HG03432 (cell line): Measurements from ENCODE around the gene ATP8A2.
"Not testable (repeated sequence)": the region's sequence is repeated elsewhere in the genome, so short reads cannot be mapped to it uniquely, and the experiment has no call there.

Experiments
- ATAC-seq: cut with Tn5 transposase; IDR thresholded peaks from one replicate; pipeline ENCODE4 v1.9.1; 2021; ENCODE audit warnings: mild to moderate bottlenecking, moderate library complexity; ENCODE audit not compliant: unreplicated experiment

The ATP8A2 gene

DNA sequence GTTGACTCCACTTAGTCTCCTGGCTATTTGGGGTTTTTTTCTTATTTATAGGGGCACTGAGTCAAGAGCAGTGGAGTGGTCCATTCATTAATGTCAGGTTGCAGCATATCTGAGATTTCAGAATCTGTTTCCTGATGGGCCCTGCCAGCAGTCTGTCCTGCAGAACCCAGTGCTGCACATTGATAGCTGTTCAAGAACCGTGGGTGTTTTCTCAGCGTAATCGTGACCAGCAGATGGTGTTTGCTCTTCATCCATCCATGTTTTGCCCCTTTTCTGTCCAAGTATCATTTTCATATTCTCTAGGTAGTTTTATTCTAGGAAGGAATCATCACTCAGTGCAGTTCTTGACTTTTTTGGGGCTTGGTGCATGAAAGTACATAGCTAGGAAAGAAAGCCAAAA, 166.5 kb downstream of the ATP8A2 start:
- ATAC-seq: no peak

DNA sequence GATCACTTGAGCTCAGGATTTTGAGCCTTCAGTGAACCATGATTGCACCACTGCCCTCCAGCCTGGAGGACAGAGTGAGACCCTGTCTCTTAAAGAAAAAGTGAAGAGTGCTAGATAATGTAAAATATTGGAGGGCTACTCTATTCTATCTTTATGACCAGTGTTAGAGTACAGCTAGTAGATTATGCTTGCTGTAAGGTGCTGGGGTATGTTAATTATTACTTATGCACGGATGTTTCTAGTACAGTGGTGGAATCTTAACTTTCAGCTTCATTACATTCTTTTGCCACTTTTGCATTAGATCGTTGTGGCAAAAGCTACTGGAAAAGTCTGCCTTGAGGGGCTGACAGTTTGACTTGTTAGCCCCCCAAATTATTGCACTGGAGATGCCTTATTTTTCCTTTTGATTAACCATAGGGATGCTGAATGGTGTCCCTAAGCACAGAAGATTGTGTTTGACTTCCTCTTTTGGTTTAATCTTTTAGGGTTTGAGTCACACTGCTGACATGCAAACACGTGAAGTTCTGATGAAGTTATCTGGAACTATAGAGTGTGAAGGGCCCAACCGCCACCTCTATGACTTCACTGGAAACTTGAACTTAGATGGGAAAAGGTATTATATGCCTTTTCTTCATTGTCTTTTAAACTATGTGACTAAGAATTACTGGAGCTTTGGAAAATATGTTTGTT, 169.8 kb downstream of the ATP8A2 start:
- ATAC-seq: no peak

DNA sequence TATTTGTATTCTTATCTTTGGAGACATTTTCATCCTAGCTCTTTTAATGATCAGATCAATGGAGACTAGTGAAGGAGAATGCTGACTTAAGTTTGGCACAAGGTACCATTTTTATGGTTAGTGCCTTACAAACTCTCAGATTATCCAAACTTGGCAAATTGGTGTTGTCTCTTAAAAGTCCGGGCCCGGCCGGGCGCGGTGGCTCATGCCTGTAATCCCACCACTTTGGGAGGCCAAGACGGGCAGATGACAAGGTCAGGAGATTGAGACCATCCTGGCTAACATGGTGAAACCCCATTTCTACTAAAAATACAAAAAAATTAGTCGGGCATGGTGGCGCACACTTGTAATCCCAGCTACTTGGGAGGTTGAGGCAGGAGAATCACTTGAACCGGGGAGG, 177.2 kb downstream of the ATP8A2 start:
- ATAC-seq: not testable (repeated sequence)

DNA sequence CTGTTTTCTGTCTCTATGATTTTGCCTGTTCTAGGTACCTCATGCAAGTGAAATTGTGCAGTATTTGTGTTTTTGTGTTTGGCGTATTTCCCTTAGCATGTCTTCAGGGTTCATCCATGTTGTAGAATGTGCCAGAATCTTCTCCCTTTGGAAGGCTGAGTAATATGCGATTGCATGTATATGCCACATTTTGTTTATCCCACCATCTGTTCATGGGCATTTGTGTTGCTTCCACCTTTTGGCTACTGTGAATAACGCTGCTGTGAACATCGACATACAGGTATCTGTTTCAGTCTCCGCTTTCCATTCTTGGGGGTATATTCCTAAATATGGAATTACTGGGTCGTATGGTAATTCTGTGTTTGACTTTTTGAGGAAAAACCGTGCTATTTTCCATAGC, 190.0 kb downstream of the ATP8A2 start:
- ATAC-seq: no peak

DNA sequence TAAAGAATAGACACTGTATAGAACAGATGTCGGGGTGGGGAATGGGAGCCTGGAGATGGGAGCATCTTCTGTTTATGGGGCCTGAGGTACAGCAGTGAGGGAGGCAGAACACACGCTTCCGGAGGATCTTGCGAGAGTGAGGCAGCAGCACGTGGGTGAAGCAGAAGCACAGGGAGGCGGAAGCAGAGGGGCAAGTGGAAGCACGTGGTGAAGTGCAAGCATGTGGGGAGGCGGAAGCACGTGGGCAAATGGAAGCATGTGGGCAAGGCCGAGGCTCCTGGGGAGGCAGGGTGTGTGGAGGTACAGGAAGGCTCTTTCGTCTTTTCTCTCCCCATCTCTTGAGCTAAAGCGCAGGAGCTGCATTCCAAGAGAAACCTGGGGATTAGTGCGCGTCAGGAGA, 198.4 kb downstream of the ATP8A2 start:
- no peak for ATAC-seq

DNA sequence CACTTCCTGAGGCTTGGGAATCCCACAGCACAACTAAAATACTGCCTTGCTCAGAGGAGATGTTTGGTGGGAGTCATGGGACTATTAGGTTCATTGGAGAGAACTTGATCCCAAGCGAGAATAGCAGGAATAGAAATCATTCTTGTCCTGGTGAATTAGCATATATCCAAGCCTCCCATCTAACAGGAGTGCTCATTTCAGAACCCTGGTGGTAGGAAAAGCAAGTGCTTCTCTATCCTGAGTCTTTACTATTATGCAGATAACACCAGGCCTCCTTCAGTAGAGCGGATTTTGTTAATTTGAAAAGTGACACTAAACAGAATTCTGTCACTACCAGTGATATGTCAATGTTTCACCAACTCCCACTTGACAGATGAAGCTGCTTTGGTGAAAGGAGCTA, 199.5 kb downstream of the ATP8A2 start:
- no peak for ATAC-seq

DNA sequence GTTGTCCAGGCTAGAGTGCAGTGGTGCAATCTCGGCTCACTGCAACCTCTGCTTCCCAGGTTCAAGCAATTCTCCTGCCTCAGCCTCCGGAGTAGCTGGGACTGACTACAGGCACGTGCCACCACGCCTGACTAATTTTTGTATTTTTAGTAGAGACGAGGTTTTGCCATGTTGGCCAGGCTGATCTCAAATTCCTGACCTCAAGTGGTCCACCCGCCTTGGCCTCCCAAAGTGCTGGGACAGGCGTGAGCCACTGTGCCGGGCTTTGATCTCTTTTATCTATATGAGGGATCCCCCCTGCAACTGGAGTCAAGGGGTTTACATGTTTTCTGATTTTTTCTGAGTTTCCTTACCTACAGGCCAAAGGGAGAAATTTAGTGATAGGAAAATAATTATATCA, 200.4 kb downstream of the ATP8A2 start:
- ATAC-seq: not testable (repeated sequence)

DNA sequence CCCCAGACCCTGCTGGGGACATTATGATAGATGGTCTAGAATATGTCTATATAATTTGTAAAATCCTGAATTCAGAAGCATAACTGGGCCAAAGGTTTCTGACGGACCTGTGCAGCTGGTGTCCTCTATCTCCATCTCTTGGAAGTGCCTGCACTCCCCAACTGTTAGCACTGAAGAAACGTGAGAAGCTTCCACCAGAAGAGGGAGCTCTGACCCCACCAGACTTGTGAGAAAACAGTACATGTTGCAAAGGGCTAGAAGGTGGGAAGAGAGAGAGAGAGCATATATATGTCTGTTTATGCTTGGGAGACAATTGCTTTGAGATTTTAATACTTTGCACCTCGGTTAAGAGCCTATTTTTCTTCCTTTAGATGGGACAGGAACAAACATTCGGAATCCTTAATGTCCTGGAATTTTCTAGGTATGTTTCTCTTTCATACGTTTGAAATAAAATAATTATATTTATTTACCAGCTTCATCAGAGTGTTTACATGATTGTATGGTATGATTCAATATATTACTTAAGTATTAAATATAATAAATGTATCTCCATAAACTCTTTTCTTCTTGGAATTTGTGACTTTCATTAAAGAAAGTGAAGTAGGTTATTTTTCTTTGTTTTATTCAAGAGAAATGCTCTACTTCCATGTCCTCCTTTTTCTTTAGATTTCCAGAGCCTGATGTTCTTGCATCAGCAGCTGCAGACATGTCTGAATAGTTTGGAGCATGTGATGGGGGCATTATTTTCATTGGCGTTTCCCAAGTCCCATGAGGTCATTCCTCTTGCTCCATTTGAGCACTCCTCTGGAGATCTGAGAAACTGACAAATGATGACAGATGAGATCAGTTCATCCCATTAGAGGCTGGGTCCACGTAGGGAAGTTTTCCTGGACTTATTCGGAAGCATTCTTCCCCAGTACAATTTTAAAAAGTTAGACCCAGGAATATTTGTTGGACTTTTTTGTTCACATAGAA, 202.9 kb downstream of the ATP8A2 start:
- peak; percentile 68 for ATAC-seq

DNA sequence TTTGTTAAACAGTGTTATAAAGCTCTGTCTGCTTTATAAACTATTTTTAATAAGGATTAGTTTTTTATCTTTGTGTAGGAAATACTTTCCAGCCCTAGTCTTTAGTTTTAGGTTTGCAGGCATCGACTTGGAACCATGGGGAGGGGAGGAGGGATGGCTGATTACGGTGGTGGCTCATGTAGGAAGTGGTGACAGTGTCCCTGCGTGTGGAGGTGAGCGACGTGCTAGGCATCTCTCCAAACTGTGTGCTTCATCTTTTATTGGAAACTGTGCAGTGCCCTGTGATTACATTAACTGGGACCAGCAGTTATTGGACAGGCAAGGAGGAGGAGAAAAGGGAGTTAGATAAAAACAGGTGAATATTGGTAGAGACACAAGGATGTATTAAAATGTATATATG, 203.8 kb downstream of the ATP8A2 start:
- no peak for ATAC-seq

DNA sequence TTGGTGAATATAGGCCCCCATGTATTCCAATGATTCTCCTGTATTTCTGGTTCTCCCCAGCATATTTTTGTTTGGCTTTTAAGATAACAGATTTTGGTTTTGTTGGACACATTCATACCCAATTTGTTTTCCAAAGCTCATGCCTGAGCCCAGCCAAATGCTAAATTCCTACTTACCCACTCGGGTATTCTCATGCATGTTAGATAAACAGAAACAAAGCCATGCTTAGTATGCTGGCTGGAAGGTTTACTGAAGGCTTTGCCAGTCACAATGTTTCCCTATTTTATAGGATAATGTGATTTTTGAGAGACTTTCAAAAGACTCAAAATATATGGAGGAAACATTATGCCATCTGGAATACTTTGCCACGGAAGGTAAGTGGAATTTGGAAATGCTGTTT, 206.8 kb downstream of the ATP8A2 start:
- no peak for ATAC-seq

DNA sequence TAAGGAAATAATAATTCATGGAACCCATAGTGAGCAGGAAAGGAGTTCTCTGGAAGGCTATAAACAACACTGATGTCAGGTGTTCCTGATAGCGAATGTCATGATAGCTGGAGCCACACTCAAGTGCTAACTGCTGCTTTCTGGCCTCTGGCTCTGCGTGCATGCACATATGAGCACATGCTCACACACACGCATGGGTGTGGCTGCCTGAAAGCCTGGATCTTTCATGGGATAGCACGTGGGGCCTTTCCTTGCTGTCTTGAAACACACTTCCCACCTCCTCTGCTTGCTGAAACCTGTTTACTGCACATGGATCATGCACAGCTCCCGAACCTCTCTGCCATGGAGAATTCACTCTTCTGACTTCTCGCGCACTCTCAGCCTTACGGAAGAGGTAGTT, 207.4 kb downstream of the ATP8A2 start:
- no peak for ATAC-seq

DNA sequence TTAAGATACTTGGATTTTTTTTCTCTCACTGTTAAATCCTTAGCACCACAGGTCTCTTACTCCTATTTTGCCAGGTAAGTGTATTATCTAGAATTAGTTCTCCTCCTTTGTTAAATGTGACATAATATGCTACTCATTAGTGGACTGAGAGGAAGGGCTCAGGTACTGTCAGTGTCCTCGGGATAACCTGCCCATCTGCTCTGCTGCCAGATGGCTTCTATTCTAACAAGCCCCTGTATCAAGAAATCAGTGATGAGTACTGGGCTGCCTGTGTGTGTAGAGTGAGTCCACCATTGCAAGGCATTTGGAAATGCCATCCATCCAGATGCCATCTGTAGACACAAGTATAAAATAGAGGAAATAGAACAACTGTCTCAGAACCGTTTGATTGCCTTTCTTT, 209.6 kb downstream of the ATP8A2 start:
- no peak for ATAC-seq

DNA sequence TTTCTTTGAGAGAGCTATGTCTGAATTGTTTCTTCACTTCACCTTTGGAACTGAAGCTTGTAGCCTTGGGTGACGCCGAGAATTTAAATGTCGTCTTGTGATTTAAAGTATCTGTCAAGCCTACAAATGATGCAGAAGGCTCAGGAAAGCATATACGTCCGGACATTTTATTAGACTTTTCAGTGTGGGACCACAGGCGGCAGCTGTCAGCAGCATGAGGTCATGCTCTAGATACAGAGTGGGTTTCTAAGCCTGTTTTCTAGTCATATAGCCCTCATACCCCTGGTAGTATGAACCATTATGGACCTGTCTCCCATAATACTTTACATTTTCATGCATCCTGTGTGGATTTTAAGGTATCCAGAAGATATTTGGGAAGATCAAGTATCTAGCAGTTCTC, 212.3 kb downstream of the ATP8A2 start:
- no peak for ATAC-seq

DNA sequence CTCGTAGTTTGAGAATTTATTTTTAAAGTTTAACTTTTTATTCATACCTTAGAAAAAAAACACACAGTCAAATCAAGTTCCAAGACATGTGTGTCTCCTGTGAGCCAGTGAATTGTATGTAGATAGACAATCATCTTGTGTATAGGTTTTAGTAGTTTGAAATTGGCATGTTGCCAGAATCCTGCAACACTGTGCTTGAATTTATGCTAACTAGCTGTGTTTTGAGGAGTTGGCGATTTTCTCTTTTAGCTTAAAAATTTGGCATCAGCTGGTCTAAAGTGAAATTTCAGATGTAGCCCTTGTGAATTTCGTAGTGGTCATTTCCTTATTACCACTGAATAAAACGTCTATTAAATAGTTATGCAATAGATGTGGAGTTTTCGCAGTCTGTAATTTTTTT, 213.2 kb downstream of the ATP8A2 start:
- no peak for ATAC-seq

DNA sequence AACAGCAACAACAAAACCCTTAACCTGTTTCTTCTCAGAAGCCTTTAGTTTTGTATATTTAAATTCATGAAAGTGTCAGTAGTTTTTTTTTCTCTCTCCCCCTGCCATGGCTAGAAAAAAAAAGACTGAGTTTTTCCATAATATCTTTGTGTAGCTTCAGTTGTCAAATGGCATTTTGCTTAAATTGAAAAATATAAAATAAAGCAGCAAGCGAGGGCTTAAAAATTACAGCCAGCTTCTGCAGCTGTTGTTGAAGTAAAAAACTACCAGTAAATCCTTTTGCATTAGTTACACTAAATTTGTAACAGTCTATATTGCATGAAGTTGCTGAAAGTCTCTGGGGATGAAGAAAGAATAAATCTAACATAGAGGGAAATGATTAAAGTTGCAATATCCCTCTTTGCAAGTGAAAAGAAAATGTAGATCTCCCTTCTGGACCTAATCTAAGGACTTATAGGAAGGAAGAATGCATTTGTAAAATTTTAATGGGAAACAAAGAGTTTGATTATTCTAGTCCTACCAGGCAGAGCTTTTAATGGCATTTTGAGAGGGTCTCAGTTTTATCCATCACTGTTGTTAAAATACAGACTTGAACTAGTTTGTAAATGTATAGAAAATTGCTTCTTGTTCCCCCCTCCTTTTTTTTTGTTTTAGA, 215.7 kb downstream of the ATP8A2 start:
- no peak for ATAC-seq

DNA sequence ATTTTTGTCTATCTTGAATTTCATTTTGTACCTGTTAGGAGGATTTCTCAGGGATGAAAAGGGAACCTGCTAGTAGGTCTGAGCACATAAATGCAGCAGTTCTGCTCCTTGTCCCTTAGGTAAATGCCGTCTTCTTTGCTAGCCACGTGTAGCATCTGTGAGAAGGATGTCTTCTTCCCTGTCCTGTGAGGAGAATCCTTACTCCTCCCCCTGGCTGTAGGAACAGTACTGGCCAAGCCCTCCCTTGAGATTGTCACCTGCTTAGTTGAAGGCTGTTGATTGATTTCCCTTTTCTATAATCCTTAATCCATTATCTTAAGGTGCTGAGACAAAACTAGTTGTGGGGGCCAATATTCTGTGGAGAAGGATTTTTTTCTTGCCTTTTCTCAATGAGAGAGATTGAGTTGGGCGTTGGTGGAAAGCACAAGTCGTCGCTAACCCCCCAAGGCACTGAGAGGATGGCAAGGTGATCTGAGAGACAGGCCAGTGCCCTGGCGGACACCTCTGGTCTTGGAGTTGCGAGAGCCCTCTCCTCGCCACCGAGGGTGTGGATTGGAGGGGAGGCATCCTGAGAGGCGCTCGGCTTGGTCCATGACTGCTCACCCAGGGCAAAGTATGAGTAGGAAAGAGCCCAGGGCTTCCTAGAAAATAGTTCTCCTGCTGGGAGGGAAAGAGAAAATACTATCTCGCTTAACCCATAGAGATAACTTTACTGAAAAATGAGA, 216.7 kb downstream of the ATP8A2 start:
- no peak for ATAC-seq

DNA sequence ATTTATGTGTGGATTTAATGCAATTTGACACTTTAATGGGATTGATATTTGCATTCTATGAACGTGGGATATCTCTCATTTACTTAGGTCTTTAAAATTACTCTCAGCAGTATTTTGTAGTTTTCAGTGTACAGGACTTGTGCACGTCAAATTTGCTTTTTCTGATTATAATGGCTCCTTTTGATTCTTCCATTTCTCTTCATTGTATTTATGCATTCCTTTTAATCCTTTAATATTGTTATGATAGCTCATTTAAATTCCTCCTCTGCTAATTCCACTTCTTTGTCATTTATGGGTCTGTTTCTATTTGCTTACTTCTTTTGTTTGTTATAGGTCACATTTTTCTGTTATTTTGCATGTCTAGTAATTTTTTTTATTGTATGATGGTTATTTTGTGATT, 226.6 kb downstream of the ATP8A2 start:
- ATAC-seq: no peak

DNA sequence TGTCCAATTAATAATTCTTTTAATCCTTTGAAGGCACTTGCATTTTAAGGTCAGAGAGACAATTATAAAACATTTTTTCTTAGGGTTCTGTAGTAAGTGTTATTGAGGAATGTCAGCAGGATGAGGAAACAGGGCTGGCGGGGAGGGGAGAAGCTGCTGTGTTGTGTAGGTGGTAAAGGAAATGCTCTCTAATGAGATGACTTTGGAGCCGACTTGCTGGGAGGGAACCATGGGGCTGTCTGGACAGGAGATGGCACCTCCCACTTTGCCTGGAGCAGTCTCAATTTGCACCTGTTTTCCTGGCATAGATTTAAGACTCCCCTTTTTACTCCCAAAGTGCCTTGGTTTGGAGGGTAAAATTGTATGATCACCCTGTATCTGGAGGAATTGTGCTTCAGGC, 230.4 kb downstream of the ATP8A2 start:
- ATAC-seq: no peak

DNA sequence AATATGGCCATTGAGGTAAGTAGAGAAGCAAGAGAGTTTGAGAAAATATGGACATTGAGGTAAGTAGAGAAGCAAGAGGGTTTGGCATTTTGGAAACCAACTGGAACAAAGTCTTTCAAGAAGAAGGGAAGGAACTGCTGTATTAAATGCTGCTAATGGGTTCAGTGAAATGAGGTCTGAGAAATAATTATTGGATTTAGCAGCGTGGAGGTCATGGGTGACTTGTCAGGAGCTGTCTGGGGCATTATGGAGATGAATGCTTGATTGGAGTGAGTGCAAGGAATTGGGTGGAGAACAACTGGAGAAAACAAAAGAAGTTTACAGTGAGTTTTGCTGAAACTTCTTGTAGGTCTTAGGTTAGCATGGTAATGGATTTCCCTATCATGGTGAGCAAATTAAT, 232.3 kb downstream of the ATP8A2 start:
- no peak for ATAC-seq

DNA sequence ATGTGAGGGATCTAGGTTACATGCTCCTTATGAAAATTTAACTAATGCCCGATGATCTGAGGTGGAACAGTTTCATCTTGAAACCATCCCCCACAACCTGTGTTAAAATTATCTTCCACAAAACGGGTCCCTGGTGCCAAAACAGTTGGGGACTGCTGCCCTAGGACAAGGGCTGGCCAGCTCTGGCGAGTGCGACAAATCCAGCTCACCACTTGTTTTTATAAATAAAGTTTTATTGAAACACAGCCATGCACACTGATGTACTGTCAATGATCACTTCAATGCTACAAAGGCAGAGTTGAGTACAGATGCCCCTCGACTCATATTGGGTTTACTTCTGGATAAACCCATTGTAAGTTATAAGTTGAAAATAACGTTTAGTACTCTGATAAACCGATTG, 235.3 kb downstream of the ATP8A2 start:
- ATAC-seq: no peak

DNA sequence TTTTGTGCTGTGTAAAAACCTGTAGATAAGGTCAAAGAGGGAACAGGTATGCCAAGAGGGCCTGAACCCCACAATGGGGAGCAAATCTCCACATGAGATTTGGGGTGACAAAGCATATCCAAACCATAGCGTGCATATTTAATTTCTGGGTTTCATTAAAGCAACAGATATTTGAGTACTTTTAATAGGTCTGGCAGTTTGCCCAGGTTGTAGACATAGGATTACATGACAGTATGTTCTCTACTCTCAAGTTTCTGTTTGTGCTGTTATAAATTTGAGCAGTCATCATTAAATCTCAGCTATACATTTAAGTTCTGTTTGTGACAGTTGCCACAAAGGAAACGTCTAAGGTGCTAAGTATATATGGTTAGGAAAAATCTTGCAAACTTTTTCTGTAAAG, 236.4 kb downstream of the ATP8A2 start:
- no peak for ATAC-seq
